ENCODE data around the gene MAST4. TPM values are rescaled to one million over a fixed set of nuclear protein-coding genes. Genes with fewer than 3 reads are reported as not detected.

The MAST4 gene
- total RNA-seq, 2 experiments from 2014 or later, result 1.3 to 21.9 TPM

GRCh38 chr5:67014191-67014590, 418.0 kb downstream of the MAST4 start:
- no peaks in the 10 kb centered on the region for H3K79me2 ChIP-seq (ENCODE audit: insufficient read depth, low read depth, low read length)
- no peak overlapping the region for H3K4me2 ChIP-seq (ENCODE audit: low read length)
- POLR2A ChIA-PET, result interaction anchor here (0.5 to 1.5 kb wide), 5 partner anchors 9 to 65 kb away, joined by 3 to 5 read pairs (median 4); no protein-coding TSS in a partner anchor

GRCh38 chr5:67014957-67015400, 418.8 kb downstream of the MAST4 start:
- Histone ChIP-seq H3K9me2 (ENCODE audit: insufficient read depth, low read length) (no peaks in the 10 kb centered on the region), H3K4me1 (ENCODE audit: insufficient read depth, low read length, poor library complexity, severe bottlenecking) (no peaks in the 10 kb centered on the region), H3K27ac (ENCODE audit: low read depth, low read length, poor library complexity, severe bottlenecking) (no peak overlapping the region), H3K36me3 (ENCODE audit: insufficient read depth, low read length) (no peaks in the 10 kb centered on the region), H2AFZ (ENCODE audit: low read length) (no peak overlapping the region), H3K79me2 (ENCODE audit: insufficient read depth, low read depth, low read length) (no peaks in the 10 kb centered on the region), H3K4me3 (ENCODE audit: low read depth, low read length, poor library complexity, severe bottlenecking) (no peak overlapping the region), H3K9me3 (ENCODE audit: low read length) (no peaks in the 10 kb centered on the region), H4K20me1 (ENCODE audit: insufficient read depth, low read length) (no peaks in the 10 kb centered on the region; the same call in 1 of the 2 replicates), H3K4me2 (ENCODE audit: low read length) (no peak overlapping the region)
- POLR2A ChIA-PET, result interaction anchor here (0.5 to 1.5 kb wide), 3 partner anchors 10 to 66 kb away, joined by 3 to 5 read pairs (median 4); no protein-coding TSS in a partner anchor
- CTCF ChIA-PET (ENCODE audit: unreplicated experiment), result no interaction called here
- intact Hi-C loops (cut with micrococcal nuclease; ENCODE audit: unreplicated experiment), result no loop called here
- no TSS peak for BruUV-seq (replicated peaks)
- DNase-seq (ENCODE audit: low spot score), result no peak
- TF ChIP-seq CTCF (conservative IDR thresholded peaks at IDR 0.05; ENCODE audit: low read length), result no peak
- no peak for TF ChIP-seq EZH2phosphoT487 (IDR thresholded peaks at IDR 0.05; ENCODE audit: borderline replicate concordance, low read depth, low read length)

More at GRCh38 chr5:67014191-67014590, 418.0 kb downstream of the MAST4 start:
- no peak overlapping the region for H2AFZ ChIP-seq (ENCODE audit: low read length)
- H3K4me3 ChIP-seq (ENCODE audit: low read depth, low read length, poor library complexity, severe bottlenecking), result no peak overlapping the region
- H3K36me3 ChIP-seq (ENCODE audit: insufficient read depth, low read length), result no peaks in the 10 kb centered on the region
- no peaks in the 10 kb centered on the region for H3K9me2 ChIP-seq (ENCODE audit: insufficient read depth, low read length)
- BruUV-seq (replicated peaks), result no TSS peak
- intact Hi-C loops (cut with micrococcal nuclease; ENCODE audit: unreplicated experiment), result no loop called here
- H3K9me3 ChIP-seq (ENCODE audit: low read length), result no peaks in the 10 kb centered on the region
- no peak for DNase-seq (ENCODE audit: low spot score)
- CTCF ChIA-PET (ENCODE audit: unreplicated experiment), result no interaction called here
- TF ChIP-seq CTCF (conservative IDR thresholded peaks at IDR 0.05; ENCODE audit: low read length) (no peak), EZH2phosphoT487 (IDR thresholded peaks at IDR 0.05; ENCODE audit: borderline replicate concordance, low read depth, low read length) (no peak)
- no peaks in the 10 kb centered on the region; the same call in 1 of the 2 replicates for H4K20me1 ChIP-seq (ENCODE audit: insufficient read depth, low read length)
- no peak overlapping the region for H3K27ac ChIP-seq (ENCODE audit: low read depth, low read length, poor library complexity, severe bottlenecking)
- H3K4me1 ChIP-seq (ENCODE audit: insufficient read depth, low read length, poor library complexity, severe bottlenecking), result no peaks in the 10 kb centered on the region

GRCh38 chr5:67015541-67016191, 419.5 kb downstream of the MAST4 start:
- H3K9me3 ChIP-seq (ENCODE audit: low read length), result no peaks in the 10 kb centered on the region
- intact Hi-C loops (cut with micrococcal nuclease; ENCODE audit: unreplicated experiment), result no loop called here
- ChIA-PET POLR2A (interaction anchor here (0.5 to 1.0 kb wide), 2 partner anchors 30 to 34 kb away, joined by 3 read pairs; no protein-coding TSS in a partner anchor), CTCF (ENCODE audit: unreplicated experiment) (no interaction called here)
- no peaks in the 10 kb centered on the region for H3K36me3 ChIP-seq (ENCODE audit: insufficient read depth, low read length)
- no peak overlapping the region for H3K27ac ChIP-seq (ENCODE audit: low read depth, low read length, poor library complexity, severe bottlenecking)
- H3K9me2 ChIP-seq (ENCODE audit: insufficient read depth, low read length), result no peaks in the 10 kb centered on the region
- H3K79me2 ChIP-seq (ENCODE audit: insufficient read depth, low read depth, low read length), result no peaks in the 10 kb centered on the region
- no peak overlapping the region for H3K4me2 ChIP-seq (ENCODE audit: low read length)
- TF ChIP-seq CTCF (conservative IDR thresholded peaks at IDR 0.05; ENCODE audit: low read length) (no peak), EZH2phosphoT487 (IDR thresholded peaks at IDR 0.05; ENCODE audit: borderline replicate concordance, low read depth, low read length) (no peak)
- no peak overlapping the region for H2AFZ ChIP-seq (ENCODE audit: low read length)
- H4K20me1 ChIP-seq (ENCODE audit: insufficient read depth, low read length), result no peaks in the 10 kb centered on the region; the same call in 1 of the 2 replicates
- H3K4me3 ChIP-seq (ENCODE audit: low read depth, low read length, poor library complexity, severe bottlenecking), result no peak overlapping the region
- no peak for DNase-seq (ENCODE audit: low spot score)
- BruUV-seq (replicated peaks), result no TSS peak
- no peaks in the 10 kb centered on the region for H3K4me1 ChIP-seq (ENCODE audit: insufficient read depth, low read length, poor library complexity, severe bottlenecking)
